Upper lobe of left lung (tissue), 6 donors: ENCODE data around the gene RAN. TPM values are rescaled to one million over a fixed set of nuclear protein-coding genes. Genes with fewer than 3 reads are reported as not detected.
"Not testable (repeated sequence)": the region's sequence is repeated elsewhere in the genome, so short reads cannot be mapped to it uniquely, and the experiment has no call there.

Experiments
- ATAC-seq, 2 donors: fragments of 200-7000 bp; cut with Tn5 transposase; one replicate each; pipeline ENCODE4 v1.9.1; 2022; ENCODE audit warnings: mild to moderate bottlenecking in 2 of 2, moderate library complexity in 2 of 2; ENCODE audit not compliant: low FRiP score in 2 of 2
- DNase-seq, 2 donors: peaks; one replicate each; pipeline ENCODE4 v3.0.0-alpha.2; 2019 to 2020
- H3K27ac ChIP-seq, 4 donors: fragments of 200-600 bp; sonication (generic); one replicate each; pipeline ENCODE4 v1.5.1; 2016 to 2019
- H3K27me3 ChIP-seq, 4 donors: fragments of 200-600 bp; sonication (generic); one replicate each; pipeline ENCODE4 v1.5.1; 2017 to 2019
- H3K36me3 ChIP-seq, 4 donors: fragments of 200-600 bp; sonication (generic); one replicate each; pipeline ENCODE4 v1.5.1; 2016 to 2019
- H3K4me1 ChIP-seq, 4 donors: fragments of 200-600 bp; sonication (generic); one replicate each; pipeline ENCODE4 v1.5.1; 2018 to 2019
- H3K4me3 ChIP-seq, 4 donors: fragments of 200-600 bp; sonication (generic); one replicate each; pipeline ENCODE4 v1.5.1; 2017 to 2019; ENCODE audit warnings: mild to moderate bottlenecking in 2 of 4, moderate library complexity in 1 of 4
- H3K9me3 ChIP-seq, 4 donors: fragments of 200-600 bp; sonication (generic); one replicate each; pipeline ENCODE4 v1.5.1; 2018 to 2019
- CTCF ChIP-seq, 6 experiments: fragments of 450-650 bp in 4 of 6; fragments of 200-600 bp in 2 of 6; sonication (generic) in 2 of 6; IDR thresholded peaks; one replicate each; pipeline ENCODE4 v1.5.1; 2016 to 2019; ENCODE audit warnings: antibody characterized with exemption in 6 of 6
- EP300 ChIP-seq, 4 donors: sonication (generic); formaldehyde crosslinking; IDR thresholded peaks; one replicate each; pipeline ENCODE4 v1.5.1; 2017; ENCODE audit warnings: antibody characterized with exemption in 4 of 4, control low read depth in 2 of 4
- POLR2A ChIP-seq, 4 donors: fragments of 450-650 bp; IDR thresholded peaks; one replicate each; pipeline ENCODE4 v1.5.1; 2016 to 2017; ENCODE audit warnings: antibody characterized with exemption in 4 of 4, mild to moderate bottlenecking in 2 of 4
- POLR2AphosphoS5 ChIP-seq, 2 donors: sonication (generic); formaldehyde crosslinking; IDR thresholded peaks; one replicate each; pipeline ENCODE4 v1.5.1; 2017; ENCODE audit warnings: antibody characterized with exemption in 2 of 2
- WGBS, 2 donors: methylation state at CpG; one replicate each; pipeline ENCODE4 v1.1.5; 2017 to 2018; 5-methylcytosine and 5-hydroxymethylcytosine counted together
- total RNA-seq, 6 donors: library from RNA; depleted of rRNA in 4 of 6; stranded (reverse); fragments of >200 nt in 4 of 6; gene quantifications; one replicate each; pipeline versions ENCODE4 v1.1.0 to v1.2.1, GENCODE V29; 2016 to 2021
- donor health status: DM: no; HTN: no; CAD: no; lungs with moderate emphysema.
- donor health status: DM: no; HTN: yes; CAD: no; lungs with severe emphysema.

Gene RAN
- total RNA-seq, 6 donors from 2014 or later: 75.4 to 406 (median 188) TPM

GRCh38 chr12:130873825-130874224, 2.0 kb downstream of the RAN start:
- H3K36me3 ChIP-seq: peaks cover 17 to 46% (median 27%) of the 10 kb centered on the region in 4 donors
- DNase-seq (no peak), ATAC-seq (no peak)
- peak overlapping the region in 1 of 4 donors; percentile 89 for H3K4me3 ChIP-seq
- 75 to 87% methylated on average over 4 of the region's 4 CpGs for WGBS, 2 donors
- no peaks in the 10 kb centered on the region for H3K9me3 ChIP-seq
- TF ChIP-seq CTCF (IDR thresholded peaks at IDR 0.05) (no peak), POLR2A (IDR thresholded peaks at IDR 0.05) (no peak), EP300 (IDR thresholded peaks at IDR 0.05) (no peak), POLR2AphosphoS5 (IDR thresholded peaks at IDR 0.05) (no peak)
- H3K27ac ChIP-seq: no peak overlapping the region
- peaks cover 21 to 33% (median 24%) of the 10 kb centered on the region in 4 donors for H3K4me1 ChIP-seq
- H3K27me3 ChIP-seq: no peaks in the 10 kb centered on the region

- WGBS, 2 donors: 87 to 88% methylated on average over 10 of the region's 10 CpGs
- Histone ChIP-seq H3K4me3 (no peak overlapping the region), H3K27ac (no peak overlapping the region), H3K9me3 (no peaks in the 10 kb centered on the region), H3K4me1 (peaks cover 21 to 33% (median 24%) of the 10 kb centered on the region in 4 donors), H3K36me3 (peaks cover 17 to 46% (median 27%) of the 10 kb centered on the region in 4 donors), H3K27me3 (no peaks in the 10 kb centered on the region)
- ATAC-seq (no peak), DNase-seq (no peak)
- no peak for TF ChIP-seq POLR2AphosphoS5 (IDR thresholded peaks at IDR 0.05)
These were observed 2.8 kb downstream of the RAN start for GRCh38 chr12:130874696-130875095.

GRCh38 chr12:130875193-130875592, 3.3 kb downstream of the RAN start:
- no peaks in the 10 kb centered on the region for H3K9me3 ChIP-seq
- no peak overlapping the region for H3K27ac ChIP-seq
- H3K4me1 ChIP-seq: peaks cover 21 to 33% (median 24%) of the 10 kb centered on the region in 4 donors
- H3K4me3 ChIP-seq: no peak overlapping the region
- DNase-seq (no peak), ATAC-seq (no peak)
- peaks cover 17 to 46% (median 27%) of the 10 kb centered on the region in 4 donors for H3K36me3 ChIP-seq
- TF ChIP-seq POLR2A (IDR thresholded peaks at IDR 0.05) (no peak), CTCF (IDR thresholded peaks at IDR 0.05) (no peak), POLR2AphosphoS5 (IDR thresholded peaks at IDR 0.05) (no peak), EP300 (IDR thresholded peaks at IDR 0.05) (no peak)
- WGBS, 2 donors: 87 to 90% methylated on average over 5 of the region's 5 CpGs
- H3K27me3 ChIP-seq: no peaks in the 10 kb centered on the region

- Histone ChIP-seq H3K4me1 (peaks cover 21 to 36% (median 24%) of the 10 kb centered on the region in 4 donors), H3K36me3 (peaks cover 17 to 46% (median 27%) of the 10 kb centered on the region in 4 donors)
- H3K27ac ChIP-seq, DNase-seq, H3K9me3 ChIP-seq, H3K4me3 ChIP-seq, H3K27me3 ChIP-seq, ATAC-seq: not testable (repeated sequence)
- 89 to 92% methylated on average over 11 of the region's 11 CpGs for WGBS, 2 donors
These were observed 3.8 kb downstream of the RAN start for GRCh38 chr12:130875708-130876107.

- H3K9me3 ChIP-seq: no peaks in the 10 kb centered on the region
- no peak overlapping the region for H3K27ac ChIP-seq
- peaks cover 17 to 46% (median 27%) of the 10 kb centered on the region in 4 donors for H3K36me3 ChIP-seq
- ATAC-seq (no peak), DNase-seq (no peak)
- H3K4me3 ChIP-seq: no peak overlapping the region
- peaks cover 17 to 30% (median 19%) of the 10 kb centered on the region in 4 donors for H3K4me1 ChIP-seq
- TF ChIP-seq EP300 (IDR thresholded peaks at IDR 0.05) (no peak), CTCF (IDR thresholded peaks at IDR 0.05) (no peak), POLR2AphosphoS5 (IDR thresholded peaks at IDR 0.05) (no peak), POLR2A (IDR thresholded peaks at IDR 0.05) (no peak)
- H3K27me3 ChIP-seq: no peaks in the 10 kb centered on the region
These were observed 4.4 kb downstream of the RAN start for GRCh38 chr12:130876297-130876696.

- TF ChIP-seq POLR2A (IDR thresholded peaks at IDR 0.05) (no peak), CTCF (IDR thresholded peaks at IDR 0.05) (no peak), POLR2AphosphoS5 (IDR thresholded peaks at IDR 0.05) (no peak), EP300 (IDR thresholded peaks at IDR 0.05) (no peak)
- no peak for ATAC-seq
- 76 to 81% methylated on average over 3 of the region's 3 CpGs for WGBS, 2 donors
These were observed 4.9 kb downstream of the RAN start for GRCh38 chr12:130876758-130877157.

More at GRCh38 chr12:130876758-130877157, 4.9 kb downstream of the RAN start:
- DNase-seq: no peak
- Histone ChIP-seq H3K36me3 (peaks cover 17 to 46% (median 27%) of the 10 kb centered on the region in 4 donors), H3K4me3 (no peak overlapping the region), H3K9me3 (no peaks in the 10 kb centered on the region), H3K4me1 (peaks cover 16 to 28% (median 18%) of the 10 kb centered on the region in 4 donors), H3K27me3 (no peaks in the 10 kb centered on the region), H3K27ac (no peak overlapping the region)
